HG03103 (cell line): Measurements from ENCODE around the gene CMC1.
"Not testable (repeated sequence)": the region's sequence is repeated elsewhere in the genome, so short reads cannot be mapped to it uniquely, and the experiment has no call there.

Experiments
- ATAC-seq: cut with Tn5 transposase; IDR thresholded peaks from one replicate; pipeline ENCODE4 v1.9.1; 2021; ENCODE audit warnings: low read depth; ENCODE audit not compliant: unreplicated experiment

The CMC1 gene

GRCh38 chr3:28241221-28242160 is at the start of gene CMC1:
CMC1 (plus strand) TSS chr3:28241619; CDS start chr3:28241794, 175 bp downstream.
- peak; percentile 96 for ATAC-seq

GRCh38 chr3:28198161-28198560 is 43.3 kb upstream of the CMC1 start:
- ATAC-seq, result no peak

GRCh38 chr3:28198974-28199373 is 42.4 kb upstream of the CMC1 start:
- ATAC-seq, result no peak

DNA sequence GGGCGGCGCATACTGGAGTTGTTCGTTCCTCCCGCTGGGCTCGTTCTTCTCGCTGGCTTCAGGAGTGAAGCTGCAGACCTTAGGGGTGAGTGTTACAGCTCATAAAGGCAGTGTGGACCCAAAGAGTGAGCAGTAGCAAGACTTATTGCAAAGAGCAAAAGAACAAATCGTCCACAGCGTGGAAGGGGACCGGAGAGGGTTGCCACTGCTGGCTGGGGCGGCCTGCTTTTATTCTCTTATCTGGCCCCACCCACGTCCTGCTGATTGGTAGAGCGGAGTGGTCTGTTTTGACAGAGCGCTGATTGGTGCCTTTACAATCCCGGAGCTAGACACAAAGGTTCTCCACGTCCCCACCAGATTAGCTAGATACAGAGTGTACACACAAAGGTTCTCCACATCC is 41.8 kb upstream of the CMC1 start:
- ATAC-seq, result not testable (repeated sequence)

GRCh38 chr3:28200366-28200848 is 41.0 kb upstream of the CMC1 start:
- ATAC-seq, result not testable (repeated sequence)

GRCh38 chr3:28206479-28206878 is 34.9 kb upstream of the CMC1 start:
- no peak for ATAC-seq

DNA sequence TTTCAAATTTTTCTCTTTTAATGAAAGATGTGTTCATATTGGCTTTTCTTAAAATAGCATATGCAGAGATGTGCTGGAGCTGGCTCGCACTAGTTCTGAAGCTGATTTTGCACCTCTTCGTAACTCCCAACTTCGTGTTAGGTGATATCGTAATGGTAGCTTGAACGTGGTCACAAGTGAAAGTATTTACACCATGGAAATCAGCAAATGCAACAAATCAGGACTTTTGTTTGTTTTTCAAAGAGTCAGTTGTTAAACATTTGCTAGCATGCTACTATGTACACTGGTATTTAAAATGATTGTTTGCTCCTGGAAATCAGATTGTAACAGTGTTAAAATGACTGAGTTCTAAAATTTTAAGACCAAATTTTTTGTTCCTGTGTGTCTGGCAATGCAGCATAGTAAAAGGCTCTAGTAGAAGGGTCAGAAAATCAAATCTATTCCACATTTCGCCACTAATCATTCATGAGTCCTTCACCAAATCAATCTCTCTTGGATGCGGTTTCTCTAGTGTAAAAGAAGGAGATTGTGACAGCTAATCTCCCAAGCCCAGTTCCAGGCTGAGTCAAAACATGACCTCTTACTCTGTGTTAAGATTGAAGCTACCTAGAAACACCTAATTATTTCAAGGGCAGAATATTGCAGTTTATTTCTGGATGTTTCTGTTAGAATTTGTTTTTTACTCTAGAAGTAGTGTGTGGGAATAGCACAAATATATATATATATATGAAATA is 34.3 kb upstream of the CMC1 start:
- ATAC-seq, result no peak

DNA sequence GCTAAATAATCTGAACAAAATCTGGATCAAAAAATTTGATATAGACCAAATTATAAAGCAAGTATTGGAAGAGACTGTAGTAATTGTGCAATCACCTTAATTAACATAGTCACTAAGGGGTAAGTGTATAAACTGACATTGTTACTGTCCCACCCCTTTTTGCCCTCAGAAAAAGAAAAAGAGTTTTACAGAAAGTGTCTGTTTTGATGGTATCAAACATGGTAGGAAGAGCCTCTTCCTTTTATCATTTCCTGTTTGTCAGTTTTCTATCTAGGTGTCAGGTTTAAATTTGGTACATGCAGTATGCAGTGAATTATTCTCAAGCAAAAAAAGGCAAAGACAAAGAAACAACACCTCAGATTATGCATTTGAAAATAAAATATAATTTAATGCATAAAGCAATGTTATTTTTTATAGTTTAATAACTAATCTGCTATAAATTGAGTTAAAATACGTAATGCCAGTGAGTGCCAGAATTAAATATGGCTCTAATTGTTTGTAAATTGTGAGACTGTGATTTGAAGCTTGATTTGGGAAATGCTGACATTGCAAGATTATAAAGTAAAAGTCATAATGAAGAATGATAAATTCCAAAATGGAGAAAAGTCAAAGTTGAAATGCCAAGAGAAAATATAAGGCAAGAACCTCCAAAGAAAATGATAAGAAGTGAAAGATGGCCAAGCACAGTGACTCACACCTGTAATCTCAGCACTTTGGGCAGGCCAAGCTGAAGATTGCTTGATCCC is 30.3 kb upstream of the CMC1 start:
- ATAC-seq, result no peak

DNA sequence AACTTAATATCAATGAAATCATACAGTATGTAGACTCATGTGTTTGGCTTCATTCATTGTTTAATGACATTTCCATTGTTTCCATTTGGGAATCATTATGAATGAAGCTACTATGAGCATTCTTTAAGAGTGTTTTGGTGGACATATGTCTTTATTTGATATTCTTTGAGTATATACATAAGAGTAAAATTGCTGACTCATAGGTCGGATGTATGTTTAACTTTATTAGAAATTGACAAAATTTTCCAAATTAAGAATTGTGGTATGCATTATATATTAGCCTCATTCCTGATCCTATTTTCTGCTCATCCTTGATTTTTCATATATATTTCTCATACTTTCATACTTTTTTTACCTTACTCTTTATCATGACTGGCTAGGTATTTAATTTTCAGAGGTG is 28.7 kb upstream of the CMC1 start:
- ATAC-seq, result no peak

DNA sequence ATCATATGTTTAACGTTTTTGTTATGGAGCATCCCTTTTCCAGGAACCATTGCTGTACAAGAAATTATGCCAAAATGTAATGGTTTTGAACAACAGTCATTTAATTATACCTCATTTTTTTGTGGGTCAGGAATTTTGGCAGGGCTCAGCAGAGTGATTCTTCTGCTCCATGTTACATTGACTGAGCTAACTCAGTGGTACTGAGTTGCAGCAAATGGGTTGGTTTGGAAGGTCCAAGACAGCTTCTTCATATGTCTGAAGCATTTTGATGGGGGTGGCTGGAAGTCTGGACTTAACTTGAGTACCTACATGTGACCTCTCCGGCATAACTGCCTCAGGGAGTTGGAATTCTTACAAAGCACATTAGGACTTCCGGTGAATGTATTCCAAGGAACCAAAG is 26.0 kb upstream of the CMC1 start:
- ATAC-seq, result no peak

DNA sequence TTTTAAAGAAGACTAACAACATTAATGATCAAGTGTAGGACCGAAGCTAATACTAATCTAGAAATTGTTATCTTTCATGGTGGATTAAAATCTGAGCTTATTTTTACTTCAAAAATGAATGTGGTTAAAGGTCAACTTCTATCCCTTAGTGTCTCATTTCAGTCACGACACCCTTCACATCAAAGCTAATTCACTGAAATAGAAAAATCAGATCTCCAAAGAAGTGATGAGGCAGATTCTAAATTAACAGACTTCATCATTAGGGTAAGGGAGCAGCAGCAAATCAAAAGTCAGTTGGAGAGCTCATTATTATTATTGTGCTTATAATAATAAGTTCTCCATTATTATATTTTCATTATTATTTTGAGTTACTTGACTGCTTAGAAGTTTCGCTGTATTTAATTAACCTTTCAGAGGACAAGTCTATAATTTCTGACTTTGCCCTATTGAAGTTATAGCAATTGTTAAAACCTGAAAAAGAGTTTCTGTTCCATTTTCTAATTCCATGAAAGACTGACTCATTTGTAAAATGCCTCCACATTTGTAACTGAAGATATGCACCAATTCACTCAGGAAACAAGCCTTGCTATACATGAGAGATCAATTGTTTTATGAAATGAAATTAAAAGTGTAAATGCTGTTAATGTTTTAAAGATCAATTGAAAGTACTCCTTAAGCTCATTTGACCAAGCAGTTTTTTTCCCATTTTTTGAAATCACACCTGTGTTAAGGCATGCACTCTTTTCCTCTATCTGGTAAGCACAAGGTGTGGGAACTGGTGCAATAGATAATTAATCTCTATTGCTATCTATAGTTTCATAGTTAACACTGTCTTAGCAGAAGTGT is 23.1 kb upstream of the CMC1 start:
- no peak for ATAC-seq

DNA sequence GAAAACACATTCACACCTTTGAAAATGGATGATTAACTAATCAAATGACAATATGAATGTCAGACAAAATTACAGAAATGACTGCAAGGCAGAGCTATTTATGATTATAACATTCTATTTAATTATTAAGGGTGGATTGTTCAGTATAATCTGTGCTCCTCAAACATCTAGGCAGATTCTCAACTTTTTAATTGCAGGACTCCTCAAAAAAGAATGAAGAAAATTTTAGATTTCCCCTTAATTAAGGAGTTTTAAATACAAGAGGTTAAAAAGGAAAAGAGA is 22.6 kb upstream of the CMC1 start:
- ATAC-seq, result no peak

GRCh38 chr3:28224430-28224829 is 17.0 kb upstream of the CMC1 start:
- no peak for ATAC-seq

- ATAC-seq, result no peak
Observed at GRCh38 chr3:28226020-28226419, 15.4 kb upstream of the CMC1 start.

GRCh38 chr3:28228623-28229022 is 12.8 kb upstream of the CMC1 start:
- no peak for ATAC-seq

- no peak for ATAC-seq
Observed at GRCh38 chr3:28232659-28233058, 8.8 kb upstream of the CMC1 start.

GRCh38 chr3:28234454-28234853 is 7.0 kb upstream of the CMC1 start:
- ATAC-seq, result no peak

DNA sequence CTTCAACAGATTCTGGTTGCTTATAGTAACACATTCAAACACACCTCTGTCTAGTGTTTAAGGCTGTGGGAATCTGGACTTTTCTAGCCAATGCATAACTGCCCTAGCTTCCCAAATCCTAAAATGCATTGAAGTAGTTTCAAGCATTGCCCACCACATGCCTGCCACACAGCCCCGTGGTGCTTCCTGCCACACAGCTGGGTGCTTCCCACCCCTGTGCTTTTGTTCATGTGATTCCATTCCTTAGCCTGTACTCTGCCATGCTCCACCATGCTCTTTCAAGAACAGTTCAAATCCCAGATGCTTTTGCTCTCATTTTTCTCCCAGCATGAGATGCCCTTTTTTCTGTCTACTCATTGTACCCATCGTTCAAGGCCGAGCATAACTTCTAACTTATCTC is 2.3 kb upstream of the CMC1 start:
- no peak for ATAC-seq

DNA sequence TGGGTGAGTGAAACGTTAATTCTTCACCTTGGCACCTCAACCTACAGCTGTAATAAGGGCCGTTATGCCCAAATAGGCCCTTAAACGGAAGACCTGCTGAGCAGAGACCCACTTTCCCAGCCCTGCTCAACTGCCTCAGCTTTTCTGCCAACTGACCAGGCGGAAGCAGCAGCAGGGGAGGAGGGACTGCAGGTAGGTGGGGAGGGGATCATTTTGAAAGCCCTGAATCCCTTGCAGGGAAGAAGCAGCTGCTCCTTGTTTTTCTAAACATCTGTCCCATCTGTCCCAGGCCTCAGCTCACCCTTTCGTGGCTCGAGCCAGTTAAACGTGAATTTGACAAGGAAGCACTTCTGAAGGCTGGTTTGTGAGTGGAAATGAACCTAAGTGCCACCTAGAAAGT is 978 bp upstream of the CMC1 start:
- no peak for ATAC-seq

- no peak for ATAC-seq
Observed at GRCh38 chr3:28242519-28242918, 1.1 kb downstream of the CMC1 start.
